ENCODE measurements around the gene PTPRG.
"Not testable (repeated sequence)": the region's sequence is repeated elsewhere in the genome, so short reads cannot be mapped to it uniquely, and the experiment has no call there.

Gene PTPRG

DNA sequence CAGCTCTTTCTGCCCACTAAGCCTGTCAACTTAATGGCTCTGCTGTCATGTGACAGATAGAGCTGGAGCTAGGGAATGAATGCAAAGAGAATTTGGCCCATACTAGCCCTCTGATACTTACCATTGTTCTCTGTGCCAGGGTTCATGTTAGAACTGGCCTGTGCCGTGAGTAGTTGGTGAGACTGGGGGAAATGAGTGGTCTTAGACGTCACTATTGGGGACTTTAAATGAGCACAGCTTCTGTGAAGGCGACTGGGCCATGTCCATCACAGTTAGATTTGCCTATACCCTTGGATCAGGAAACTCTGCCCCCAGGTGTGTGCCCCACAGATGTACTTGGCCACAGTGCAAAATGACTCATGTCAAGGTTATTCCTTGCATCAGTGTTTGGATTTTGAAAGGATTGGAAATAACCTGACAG is 124.9 kb downstream of the PTPRG start:
- no peak for DNase-seq (ENCODE audit: low spot score)

DNA sequence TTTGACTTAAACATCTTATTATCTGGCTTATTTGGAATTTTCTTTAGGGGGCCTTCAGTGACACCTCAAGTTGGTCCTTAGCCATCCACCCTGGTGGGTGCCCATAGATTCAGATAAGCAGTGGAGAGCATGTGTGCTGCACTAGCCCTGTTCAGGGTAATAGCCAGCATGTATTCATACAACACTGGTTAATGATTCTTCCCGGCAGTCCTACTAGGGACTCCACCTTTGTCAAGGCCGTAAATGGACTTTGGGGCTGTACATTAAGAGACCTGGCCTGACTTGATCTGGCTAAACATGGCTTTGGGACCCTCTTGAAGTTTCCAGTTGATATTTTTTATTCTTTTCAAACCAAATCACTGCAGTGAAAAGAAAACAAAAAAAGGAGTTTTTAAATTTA is 125.8 kb downstream of the PTPRG start:
- no peak for DNase-seq (ENCODE audit: low spot score)

DNA sequence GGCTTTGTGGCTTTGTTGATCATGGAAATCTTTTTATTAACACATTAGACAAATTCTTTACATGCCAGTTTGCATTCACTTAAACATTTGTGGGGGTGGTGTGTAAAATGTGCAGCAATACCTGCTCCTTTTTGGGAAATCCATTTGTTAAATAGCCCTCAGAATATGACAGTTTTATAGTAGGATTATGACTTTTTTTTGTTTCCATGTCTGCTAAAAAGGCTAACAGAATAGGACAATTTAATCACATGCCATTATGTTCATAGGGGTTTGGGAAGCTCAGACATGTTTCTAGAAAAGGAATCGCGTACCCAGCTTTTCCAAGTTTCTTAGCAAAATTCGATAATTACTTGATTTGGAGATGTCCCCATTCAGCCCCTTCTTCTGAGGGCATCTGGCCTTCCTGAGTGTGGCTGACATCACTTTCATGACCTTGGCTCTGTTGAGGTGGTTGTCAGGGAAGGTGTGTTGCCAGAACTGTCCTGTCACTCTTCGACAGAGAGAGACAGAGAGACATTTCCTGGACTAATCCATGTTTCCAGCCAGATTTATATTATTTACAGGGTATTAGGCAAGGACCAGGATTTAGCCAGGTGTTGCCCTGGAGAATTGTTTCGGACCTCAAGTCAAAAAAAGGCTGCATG is 126.4 kb downstream of the PTPRG start:
- DNase-seq (ENCODE audit: low spot score), result no peak

GRCh38 chr3:61688307-61688984 is 127.1 kb downstream of the PTPRG start:
- DNase-seq (ENCODE audit: low spot score), result no peak

DNA sequence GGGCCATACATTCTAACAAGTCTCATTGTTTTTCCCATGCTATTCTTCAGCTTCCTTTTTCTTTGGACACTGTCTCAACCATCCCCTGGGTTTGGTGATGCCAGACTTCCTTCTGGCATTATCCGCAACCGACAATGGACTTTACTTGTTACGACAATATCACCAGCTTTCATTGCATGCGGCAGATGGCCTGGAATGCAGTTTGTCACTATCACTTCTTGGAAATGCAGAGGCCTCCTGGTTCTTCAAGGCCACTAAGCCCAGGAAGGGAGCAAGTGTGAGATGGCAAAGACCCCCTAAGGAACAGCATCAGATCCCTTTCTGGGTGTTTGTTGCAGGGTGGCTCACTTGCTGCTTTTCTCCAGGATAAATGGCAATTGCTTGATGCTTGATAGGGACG is 128.6 kb downstream of the PTPRG start:
- no peak for DNase-seq (ENCODE audit: low spot score)

DNA sequence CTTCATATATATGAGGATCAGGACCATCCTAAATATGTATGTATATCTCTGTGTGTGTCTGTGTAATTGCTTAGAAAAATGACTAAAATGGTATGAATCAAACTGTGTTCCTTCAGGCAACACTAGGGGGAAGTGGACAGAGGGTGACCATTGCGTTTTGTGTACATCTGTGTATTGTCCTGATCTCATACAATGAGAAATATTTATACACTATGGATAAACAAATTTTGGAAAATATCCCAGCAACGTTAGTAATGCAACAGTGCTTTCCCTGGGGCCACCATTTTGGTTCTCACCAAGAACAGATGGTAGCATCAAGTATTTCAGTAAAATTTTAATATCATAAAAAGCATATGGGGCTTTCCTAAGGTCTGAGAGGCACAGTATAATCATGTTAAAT is 130.1 kb downstream of the PTPRG start:
- DNase-seq (ENCODE audit: low spot score), result no peak

- DNase-seq (ENCODE audit: low spot score), result no peak
Observed at GRCh38 chr3:61697301-61697700, 135.9 kb downstream of the PTPRG start.

- not testable (repeated sequence) for DNase-seq (ENCODE audit: low spot score)
Observed at GRCh38 chr3:61698278-61699072, 137.1 kb downstream of the PTPRG start.

DNA sequence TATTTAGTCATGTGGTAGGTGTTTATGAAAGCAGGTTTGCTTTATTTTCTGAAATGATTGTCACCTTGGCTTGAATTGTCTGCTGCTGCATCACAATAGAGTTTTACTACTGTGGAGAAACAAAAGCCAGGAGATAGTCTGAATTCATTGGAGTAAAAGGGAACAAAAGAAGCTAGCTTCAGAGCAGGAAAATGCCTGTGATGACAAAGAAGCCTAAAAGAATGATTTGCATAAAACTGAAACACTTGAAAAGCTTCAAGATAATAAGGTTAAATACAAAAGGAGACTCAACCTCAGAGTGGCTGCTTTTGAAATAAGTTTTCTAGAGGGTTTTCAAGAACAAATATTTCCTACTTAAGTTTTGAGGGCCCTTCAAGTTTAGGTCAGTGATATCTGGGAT is 138.3 kb downstream of the PTPRG start:
- no peak for DNase-seq (ENCODE audit: low spot score)

- no peak for DNase-seq (ENCODE audit: low spot score)
Observed at GRCh38 chr3:61701011-61701410, 139.6 kb downstream of the PTPRG start.

GRCh38 chr3:61702453-61702852 is 141.1 kb downstream of the PTPRG start:
- DNase-seq (ENCODE audit: low spot score), result no peak

GRCh38 chr3:61704807-61705206 is 143.4 kb downstream of the PTPRG start:
- no peak for DNase-seq (ENCODE audit: low spot score)

GRCh38 chr3:61707492-61707891 is 146.1 kb downstream of the PTPRG start:
- DNase-seq (ENCODE audit: low spot score), result no peak

GRCh38 chr3:61710920-61711319 is 149.5 kb downstream of the PTPRG start:
- DNase-seq (ENCODE audit: low spot score), result not testable (repeated sequence)

DNA sequence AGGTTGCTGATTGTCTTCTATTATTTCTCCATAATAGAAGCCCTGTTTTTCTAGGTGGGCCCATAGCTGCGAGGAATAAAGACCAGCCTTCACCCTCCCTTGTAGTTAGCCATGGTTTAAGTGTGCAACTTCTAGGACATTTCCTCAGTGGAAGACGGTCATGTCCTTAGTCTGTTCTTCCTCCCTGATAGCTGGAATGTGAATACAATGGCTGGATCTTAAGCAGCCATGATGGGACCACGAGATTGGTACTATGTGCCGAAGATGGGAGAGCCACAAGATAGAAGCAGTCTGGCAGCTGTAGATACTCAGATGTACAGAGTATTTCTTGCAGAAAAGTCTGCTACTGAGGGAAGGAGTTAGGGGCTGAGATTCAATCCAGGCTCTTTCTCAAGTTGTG is 152.9 kb downstream of the PTPRG start:
- no peak for DNase-seq (ENCODE audit: low spot score)

DNA sequence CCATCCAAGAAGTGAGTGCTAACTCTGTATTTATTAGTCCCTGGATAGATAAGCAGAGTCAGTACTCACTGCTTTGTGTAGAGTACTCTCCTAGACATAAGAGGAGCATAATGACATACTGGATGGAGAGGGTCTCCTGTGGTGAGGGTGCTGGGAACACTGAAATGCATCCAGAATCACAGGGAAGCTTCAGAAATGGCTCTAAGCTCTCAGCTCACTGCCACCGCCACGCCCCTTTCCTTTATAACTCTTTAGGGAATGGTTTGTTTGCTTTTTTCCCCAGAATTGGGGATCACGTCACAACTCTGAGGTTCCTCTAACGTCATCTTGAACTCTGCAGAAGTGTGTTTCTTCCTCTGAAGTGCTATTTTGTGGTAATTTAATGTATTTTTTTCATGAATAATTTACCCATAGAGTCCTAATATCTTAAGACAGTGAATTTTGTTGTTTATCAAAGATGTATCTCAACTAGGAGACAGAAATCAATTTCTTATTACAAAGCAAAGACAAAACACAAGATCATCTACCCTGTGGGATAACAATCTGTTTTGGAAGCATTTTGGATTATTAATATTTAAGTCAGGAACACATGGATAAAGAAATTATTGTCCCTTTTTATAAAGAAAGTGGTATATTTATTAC is 154.6 kb downstream of the PTPRG start:
- no peak for DNase-seq (ENCODE audit: low spot score)

GRCh38 chr3:61716693-61717092 is 155.3 kb downstream of the PTPRG start:
- not testable (repeated sequence) for DNase-seq (ENCODE audit: low spot score)

- no peak for DNase-seq (ENCODE audit: low spot score)
Observed at GRCh38 chr3:61718565-61718964, 157.2 kb downstream of the PTPRG start.

- no peak for DNase-seq (ENCODE audit: low spot score)
Observed at GRCh38 chr3:61719278-61719977, 158.1 kb downstream of the PTPRG start.

- DNase-seq (ENCODE audit: low spot score), result no peak
Observed at GRCh38 chr3:61723038-61723437, 161.7 kb downstream of the PTPRG start.

- no peak for DNase-seq (ENCODE audit: low spot score)
Observed at GRCh38 chr3:61724183-61724582, 162.8 kb downstream of the PTPRG start.

DNA sequence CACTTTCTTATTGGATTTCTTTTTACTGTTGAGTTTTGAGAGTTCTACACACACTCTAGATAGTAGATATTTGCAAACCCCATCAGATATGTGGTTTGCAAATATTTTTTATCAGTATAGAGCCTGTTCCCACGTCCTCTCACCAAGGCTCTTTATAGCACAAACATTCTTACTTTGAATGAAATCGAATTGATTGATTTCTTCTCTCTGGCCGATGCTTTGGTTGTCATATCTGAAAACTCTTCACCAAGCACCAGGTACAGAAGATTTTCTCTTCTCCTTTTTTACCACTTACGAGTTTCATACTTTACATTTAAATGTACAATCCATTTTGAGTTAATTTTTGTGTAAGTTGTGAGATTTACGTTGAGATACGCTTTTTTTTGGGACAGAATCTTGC is 163.4 kb downstream of the PTPRG start:
- no peak for DNase-seq (ENCODE audit: low spot score)

Measured in D341Med (cell line).